Natural killer cell (primary cell): ENCODE measurements around the gene NDRG2. TPM values are rescaled to one million over a fixed set of nuclear protein-coding genes. Genes with fewer than 3 reads are reported as not detected.

Source experiments
- ATAC-seq, 3 donors: fragments of 150-1000 bp in 2 of 3; fragments of 200-7000 bp in 1 of 3; cut with Tn5 transposase; 1 replicate in 1 of 3; 2 replicates in 2 of 3; pipeline ENCODE4 v1.10.0; 2021; ENCODE audit warnings: mild to moderate bottlenecking in 2 of 3, moderate library complexity in 2 of 3
- DNase-seq, 2 donors: peaks; one replicate each; pipeline versions ENCODE4 v3.0.0 to v3.0.0-alpha.2; 2013 to 2021; ENCODE audit warnings: mixed read lengths in 1 of 2
- H3K27ac ChIP-seq: one replicate; pipeline ENCODE4 v1.5.1; 2013; ENCODE audit warnings: mild to moderate bottlenecking, low read length
- H3K27me3 ChIP-seq: one replicate; pipeline ENCODE4 v1.6.1; 2013; ENCODE audit warnings: low read length; ENCODE audit not compliant: control insufficient read depth, insufficient read depth
- H3K36me3 ChIP-seq: one replicate; pipeline ENCODE4 v1.6.1; 2013; ENCODE audit warnings: low read length; ENCODE audit not compliant: control insufficient read depth, insufficient read depth
- H3K4me1 ChIP-seq: one replicate; pipeline ENCODE4 v1.6.1; 2013; ENCODE audit warnings: low read length; ENCODE audit not compliant: control insufficient read depth, insufficient read depth
- H3K4me3 ChIP-seq: one replicate; pipeline ENCODE4 v1.5.1; 2013; ENCODE audit warnings: low read length
- H3K9me3 ChIP-seq: one replicate; pipeline ENCODE4 v1.6.1; 2013; ENCODE audit warnings: low read length; ENCODE audit not compliant: control insufficient read depth, insufficient read depth
- H3K27ac Mint-ChIP-seq, 2 donors: one replicate each; pipeline ENCODE4 v1.8.0; 2022; ENCODE audit warnings: mild to moderate bottlenecking in 2 of 2, mixed read lengths in 2 of 2, moderate library complexity in 1 of 2
- H3K27me3 Mint-ChIP-seq, 2 donors: one replicate each; pipeline ENCODE4 v1.8.0; 2022; ENCODE audit warnings: low read depth in 2 of 2, mixed read lengths in 2 of 2
- H3K36me3 Mint-ChIP-seq: one replicate; pipeline ENCODE4 v1.8.0; 2022; ENCODE audit warnings: mixed read lengths
- H3K4me1 Mint-ChIP-seq, 2 donors: one replicate each; pipeline ENCODE4 v1.8.0; 2022; ENCODE audit warnings: mixed read lengths in 2 of 2
- H3K4me3 Mint-ChIP-seq: one replicate; pipeline ENCODE4 v1.8.0; 2022; ENCODE audit warnings: mild to moderate bottlenecking, moderate library complexity, mixed read lengths
- H3K9me3 Mint-ChIP-seq, 2 donors: one replicate each; pipeline ENCODE4 v1.8.0; 2022; ENCODE audit warnings: mixed read lengths in 2 of 2
- WGBS: methylation state at CpG from one replicate; pipeline ENCODE4 v1.1.7; 2013; ENCODE audit warnings: missing lambda C conversion rate; ENCODE audit not compliant: insufficient coverage; 5-methylcytosine and 5-hydroxymethylcytosine counted together
- intact Hi-C: fragments of 100-400 bp; cut with micrococcal nuclease; formaldehyde crosslinking; loops from one replicate; pipeline ENCODE4 v1.14.2; 2022
- total RNA-seq, 4 donors: library from RNA; stranded (reverse); fragments of 120-200 nt in 1 of 4; gene quantifications; one replicate each; pipeline versions ENCODE4 v1.2.3 to v1.2.4, GENCODE V29; 2013 to 2022
- TF ChIP-seq, protein P1 (sequence below): fragments of 200-600 bp; IDR thresholded peaks from one replicate; pipeline ENCODE4 v1.8.0; 2022; ENCODE audit warnings: antibody characterized with exemption

Gene NDRG2
- total RNA-seq, 3 donors from 2014 or later (not counting 1 experiment from before 2014, with no cell fraction given): 11.2 to 14.6 (median 13.6) TPM

DNA sequence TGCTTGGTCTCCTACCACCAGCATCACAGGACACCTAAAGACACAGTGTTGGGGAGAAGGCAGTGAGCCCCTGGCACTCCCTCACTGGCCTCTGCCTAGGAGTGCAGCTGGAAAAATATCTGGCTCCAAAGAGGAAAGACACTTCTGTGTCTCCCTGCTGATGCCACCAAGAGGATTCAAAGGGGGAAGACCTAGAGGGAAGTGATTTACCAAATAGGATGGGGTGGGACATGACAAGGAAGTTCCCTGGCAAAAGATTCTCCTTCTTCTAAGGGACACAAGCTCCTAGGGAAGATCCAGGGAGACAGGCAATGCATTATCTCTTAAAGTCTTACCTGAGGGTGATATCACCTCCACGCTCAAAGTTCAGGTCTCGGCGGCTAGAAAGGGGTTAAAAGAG lies 6.1 kb downstream of the NDRG2 start:
- Mint-ChIP-seq H3K27ac (no peak overlapping the region), H3K27me3 (peaks cover 0 to 16% of the 10 kb centered on the region in 2 donors), H3K4me3 (no peak overlapping the region), H3K4me1 (peaks cover 0 to under 1% of the 10 kb centered on the region in 2 donors), H3K9me3 (no peaks in the 10 kb centered on the region), H3K36me3 (no peaks in the 10 kb centered on the region)
- intact Hi-C loops: no loop called here
- DNase-seq (no peak), ATAC-seq (no peak)
- Histone ChIP-seq H3K4me3 (no peak overlapping the region), H3K27me3 (peaks cover 7% of the 10 kb centered on the region), H3K4me1 (peaks cover 4% of the 10 kb centered on the region), H3K27ac (no peak overlapping the region), H3K36me3 (no peaks in the 10 kb centered on the region), H3K9me3 (no peaks in the 10 kb centered on the region)
- WGBS: 100% methylated on average over 1 of the region's 3 CpGs
- TF ChIP-seq, protein P1, sequence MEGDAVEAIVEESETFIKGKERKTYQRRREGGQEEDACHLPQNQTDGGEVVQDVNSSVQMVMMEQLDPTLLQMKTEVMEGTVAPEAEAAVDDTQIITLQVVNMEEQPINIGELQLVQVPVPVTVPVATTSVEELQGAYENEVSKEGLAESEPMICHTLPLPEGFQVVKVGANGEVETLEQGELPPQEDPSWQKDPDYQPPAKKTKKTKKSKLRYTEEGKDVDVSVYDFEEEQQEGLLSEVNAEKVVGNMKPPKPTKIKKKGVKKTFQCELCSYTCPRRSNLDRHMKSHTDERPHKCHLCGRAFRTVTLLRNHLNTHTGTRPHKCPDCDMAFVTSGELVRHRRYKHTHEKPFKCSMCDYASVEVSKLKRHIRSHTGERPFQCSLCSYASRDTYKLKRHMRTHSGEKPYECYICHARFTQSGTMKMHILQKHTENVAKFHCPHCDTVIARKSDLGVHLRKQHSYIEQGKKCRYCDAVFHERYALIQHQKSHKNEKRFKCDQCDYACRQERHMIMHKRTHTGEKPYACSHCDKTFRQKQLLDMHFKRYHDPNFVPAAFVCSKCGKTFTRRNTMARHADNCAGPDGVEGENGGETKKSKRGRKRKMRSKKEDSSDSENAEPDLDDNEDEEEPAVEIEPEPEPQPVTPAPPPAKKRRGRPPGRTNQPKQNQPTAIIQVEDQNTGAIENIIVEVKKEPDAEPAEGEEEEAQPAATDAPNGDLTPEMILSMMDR: no peak

DNA sequence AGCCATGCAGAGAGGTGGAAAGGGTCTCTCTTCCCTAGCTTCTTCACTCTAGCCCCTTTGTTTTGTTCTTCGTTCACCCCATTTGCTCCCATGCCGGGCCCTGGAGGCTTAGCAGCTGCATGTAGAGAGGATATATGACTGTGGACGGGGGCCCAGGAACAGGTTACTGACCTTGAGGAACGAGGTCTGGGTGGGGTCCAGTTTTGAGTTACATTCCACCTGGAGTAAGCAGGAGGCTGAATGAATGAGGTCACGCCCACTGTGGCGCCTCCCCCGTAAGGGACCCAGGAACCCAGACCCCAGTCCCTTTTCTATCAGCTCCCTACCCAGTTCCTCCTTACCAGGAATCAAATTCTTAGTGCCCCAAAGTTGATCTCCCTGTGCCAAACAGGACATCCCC lies 6.6 kb downstream of the NDRG2 start:
- no peak overlapping the region for H3K27ac Mint-ChIP-seq
- no peaks in the 10 kb centered on the region for H3K9me3 Mint-ChIP-seq
- Histone ChIP-seq H3K36me3 (no peaks in the 10 kb centered on the region), H3K27ac (no peak overlapping the region), H3K9me3 (no peaks in the 10 kb centered on the region), H3K4me1 (no peaks in the 10 kb centered on the region), H3K4me3 (no peak overlapping the region), H3K27me3 (peaks cover 4% of the 10 kb centered on the region)
- no peak overlapping the region for H3K4me3 Mint-ChIP-seq
- TF ChIP-seq, protein P1: no peak
- ATAC-seq: no peak
- H3K4me1 Mint-ChIP-seq: no peaks in the 10 kb centered on the region
- no peaks in the 10 kb centered on the region for H3K36me3 Mint-ChIP-seq
- 92% methylated on average over 6 of the region's 7 CpGs for WGBS
- DNase-seq: no peak
- intact Hi-C loops: no loop called here
- H3K27me3 Mint-ChIP-seq: peaks cover 0 to 16% of the 10 kb centered on the region in 2 donors

DNA sequence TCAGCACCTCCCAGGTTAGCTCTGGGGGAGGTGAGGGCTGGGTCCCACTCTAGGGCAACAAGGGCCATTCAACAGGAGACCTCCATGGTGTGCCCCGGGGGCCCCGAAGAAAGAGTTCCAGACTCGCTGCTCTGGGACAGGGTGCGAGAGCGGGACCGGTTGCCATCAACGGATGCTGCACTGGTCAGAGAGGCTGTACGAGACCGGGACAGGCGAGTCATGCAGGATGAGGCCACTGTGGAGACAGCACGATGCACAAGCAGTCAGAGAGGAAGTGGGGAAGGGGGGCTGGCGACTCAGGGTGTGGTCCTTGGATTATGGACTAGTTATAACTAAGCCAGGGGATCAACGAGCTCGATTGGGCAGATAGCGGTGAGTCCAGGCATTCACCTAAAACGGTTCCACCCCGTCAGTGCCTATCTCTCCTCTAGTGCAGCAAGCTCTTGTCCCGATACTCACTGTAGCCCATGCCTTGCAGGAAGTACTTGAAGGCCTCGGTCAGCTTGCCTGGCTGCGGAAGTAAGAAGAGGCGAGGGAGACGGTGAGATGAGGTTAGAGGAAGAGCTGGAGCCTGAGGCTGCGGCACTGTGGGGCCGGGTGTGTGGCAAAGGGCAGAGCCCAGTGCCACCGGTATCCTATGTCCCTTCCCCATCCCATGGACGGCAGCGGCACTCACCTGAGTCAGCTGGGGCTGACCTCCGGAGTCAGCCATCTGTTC lies 7.2 kb downstream of the NDRG2 start:
- H3K27me3 Mint-ChIP-seq: peaks cover 4 to 14% of the 10 kb centered on the region in 2 donors
- H3K9me3 Mint-ChIP-seq: no peaks in the 10 kb centered on the region
- ATAC-seq: no peak
- intact Hi-C loops: no loop called here
- DNase-seq: no peak
- H3K27ac ChIP-seq: no peak overlapping the region
- no peaks in the 10 kb centered on the region for H3K4me1 ChIP-seq
- no peaks in the 10 kb centered on the region for H3K36me3 ChIP-seq
- H3K36me3 Mint-ChIP-seq: no peaks in the 10 kb centered on the region
- TF ChIP-seq, protein P1: no peak
- no peak overlapping the region for H3K4me3 ChIP-seq
- H3K4me3 Mint-ChIP-seq: no peak overlapping the region
- H3K27me3 ChIP-seq: peaks cover 4% of the 10 kb centered on the region
- no peaks in the 10 kb centered on the region for H3K4me1 Mint-ChIP-seq
- H3K27ac Mint-ChIP-seq: no peak overlapping the region
- H3K9me3 ChIP-seq: no peaks in the 10 kb centered on the region
- WGBS: 85% methylated on average over 28 of the region's 28 CpGs
